HCT116 (cell line): ENCODE results near the gene KLHL22. TPM values are rescaled to one million over a fixed set of nuclear protein-coding genes. Genes with fewer than 3 reads are reported as not detected.

Source experiments
- ATAC-seq: fragments of 200-7000 bp; cut with Tn5 transposase; 2 replicates; pipeline ENCODE4 v1.9.1; 2020; ENCODE audit warnings: mild to moderate bottlenecking, moderate library complexity
- BruUV-seq: library from RNA; stranded (reverse); fragments of 400-500 nt; replicated peaks from 2 replicates; lab custom pipeline; 2021; lab: Mats Ljungman, UMichigan
- CTCF ChIA-PET: fragments of 300-600 bp; sonication (Branson Sonifier 250); formaldehyde crosslinking; loops from one replicate; lab custom pipeline; 2021; ENCODE audit warnings: antibody characterized with exemption; lab: Charles Lee
- POLR2A ChIA-PET: fragments of 300-600, 350-600 bp; sonication (Branson Sonifier 250); formaldehyde crosslinking; loops from one replicate; lab custom pipeline; 2021; ENCODE audit warnings: antibody characterized with exemption; lab: Charles Lee
- RAD21 ChIA-PET, 2 experiments: fragments of 300-600 bp; sonication (Branson Sonifier 250); formaldehyde crosslinking; loops; one replicate each; lab custom pipeline; 2023; ENCODE audit warnings: low total read pairs in 2 of 2; ENCODE audit not compliant: uncharacterized antibody in 2 of 2, unreplicated experiment in 2 of 2, low non-redundant PET in 1 of 2; lab: Charles Lee
- DNase-seq: peaks from one replicate; pipeline ENCODE4 v3.0.0-alpha.2; 2010; ENCODE audit warnings: low read depth, low spot score
- H2AFZ ChIP-seq: fragments of 200-600 bp; shearing (Covaris generic), sonication (generic); 2 replicates; pipeline ENCODE4 v1.6.1; 2017; ENCODE audit warnings: low read depth, mixed run types, mixed read lengths, antibody characterized with exemption, low read length; ENCODE audit not compliant: poor library complexity, severe bottlenecking
- H3K27ac ChIP-seq: 2 replicates; pipeline ENCODE4 v1.5.1; 2012; ENCODE audit warnings: low read depth, low read length
- H3K27me3 ChIP-seq: fragments of 200-600 bp; sonication (generic); 2 replicates; pipeline ENCODE4 v1.6.1; 2016; ENCODE audit warnings: mixed run types, low read length, mixed read lengths; ENCODE audit not compliant: insufficient read depth
- H3K36me3 ChIP-seq, 2 experiments: fragments of 200-500 bp in 1 of 2; fragments of 200-600 bp in 1 of 2; sonication (Bioruptor generic) in 1 of 2; sonication (generic) in 1 of 2; 2 replicates each; pipeline versions ENCODE4 v1.5.1 to v1.6.1; 2014 to 2016; ENCODE audit warnings: low read length in 2 of 2, inconsistent platforms in 1 of 2, mixed read lengths in 1 of 2, mixed run types in 1 of 2; ENCODE audit not compliant: insufficient read depth in 2 of 2, control insufficient read depth in 1 of 2
- H3K4me1 ChIP-seq, 2 experiments: fragments of 200-600 bp in 1 of 2; sonication (generic) in 1 of 2; 2 replicates each; pipeline versions ENCODE4 v1.5.1 to v1.6.1; 2012 to 2017; ENCODE audit warnings: low read length in 2 of 2, inconsistent platforms in 1 of 2, mild to moderate bottlenecking in 1 of 2, mixed read lengths in 1 of 2, mixed run types in 1 of 2, moderate library complexity in 1 of 2; ENCODE audit not compliant: insufficient read depth in 2 of 2, control insufficient read depth in 1 of 2
- H3K4me2 ChIP-seq: fragments of 200-600 bp; sonication (generic); 2 replicates; pipeline ENCODE4 v1.6.1; 2017; ENCODE audit warnings: mixed run types, low read length, mixed read lengths
- H3K4me3 ChIP-seq, 2 experiments: fragments of 200-600 bp in 1 of 2; sonication (generic) in 1 of 2; replicated peaks in 1 of 2; 2 replicates each; pipeline ENCODE4 v1.5.1; 2011 to 2016; ENCODE audit warnings: low read length in 2 of 2, control low read depth in 1 of 2, low read depth in 1 of 2, mild to moderate bottlenecking in 1 of 2, mixed read lengths in 1 of 2, mixed run types in 1 of 2
- H3K79me2 ChIP-seq: fragments of 200-600 bp; sonication (generic); 2 replicates; pipeline ENCODE4 v1.6.1; 2017; ENCODE audit warnings: mild to moderate bottlenecking, mixed run types, low read length, moderate library complexity, mixed read lengths; ENCODE audit not compliant: insufficient read depth
- H3K9ac ChIP-seq: fragments of 200-600 bp; sonication (generic); 2 replicates; pipeline ENCODE4 v1.6.1; 2016; ENCODE audit warnings: low read length, mixed read lengths
- H3K9me2 ChIP-seq: fragments of 200-600 bp; sonication (generic), shearing (Covaris generic); 2 replicates; pipeline ENCODE4 v1.6.1; 2017; ENCODE audit warnings: mixed run types, mild to moderate bottlenecking, moderate library complexity; ENCODE audit not compliant: insufficient read depth
- H3K9me3 ChIP-seq, 2 experiments: fragments of 200-500 bp in 1 of 2; fragments of 200-600 bp in 1 of 2; sonication (Bioruptor generic) in 1 of 2; sonication (generic) in 1 of 2; 2 replicates each; pipeline ENCODE4 v1.6.1; 2014 to 2017; ENCODE audit warnings: low read length in 2 of 2, mixed read lengths in 2 of 2, inconsistent platforms in 1 of 2, low read depth in 1 of 2, mild to moderate bottlenecking in 1 of 2, mixed run types in 1 of 2, moderate library complexity in 1 of 2; ENCODE audit not compliant: control insufficient read depth in 1 of 2, insufficient read depth in 1 of 2
- H4K20me1 ChIP-seq: fragments of 200-600 bp; sonication (generic), shearing (Covaris generic); 2 replicates; pipeline ENCODE4 v1.6.1; 2017; ENCODE audit warnings: mixed run types, mild to moderate bottlenecking, moderate library complexity; ENCODE audit not compliant: insufficient read depth
- CBX3 ChIP-seq: IDR thresholded peaks from 2 replicates; pipeline ENCODE4 v1.6.1; 2012; ENCODE audit warnings: low read depth
- CTCF ChIP-seq, 3 experiments: fragments of 200-600 bp in 1 of 3; sonication (generic) in 1 of 3; IDR thresholded peaks in 2 of 3; conservative IDR thresholded peaks in 1 of 3; 2 replicates each; pipeline ENCODE4 v1.5.1; 2012 to 2017; ENCODE audit warnings: low read depth in 2 of 3, low read length in 2 of 3, antibody characterized with exemption in 1 of 3, borderline replicate concordance in 1 of 3, control low read depth in 1 of 3, mild to moderate bottlenecking in 1 of 3, mixed read lengths in 1 of 3, mixed run types in 1 of 3, moderate library complexity in 1 of 3; ENCODE audit not compliant: insufficient read depth in 1 of 3
- EGR1 ChIP-seq: IDR thresholded peaks from 2 replicates; pipeline ENCODE4 v1.6.1; 2012; ENCODE audit warnings: low read depth
- EZH2 ChIP-seq: fragments of 200-600 bp; sonication (generic); IDR thresholded peaks from 2 replicates; pipeline ENCODE4 v1.6.1; 2017; ENCODE audit warnings: antibody characterized with exemption, mixed run types
- EZH2phosphoT487 ChIP-seq: fragments of 200-600 bp; IDR thresholded peaks from 2 replicates; pipeline ENCODE4 v1.6.1; 2018; ENCODE audit warnings: antibody characterized with exemption, borderline replicate concordance
- MAX ChIP-seq: IDR thresholded peaks from 2 replicates; pipeline ENCODE4 v1.6.1; 2012
- POLR2AphosphoS5 ChIP-seq: IDR thresholded peaks from 2 replicates; pipeline ENCODE4 v1.6.1; 2011; ENCODE audit warnings: mild to moderate bottlenecking, low read depth, low read length, moderate library complexity
- SIN3A ChIP-seq: IDR thresholded peaks from 2 replicates; pipeline ENCODE4 v1.6.1; 2012; ENCODE audit warnings: low read depth
- SRF ChIP-seq: IDR thresholded peaks from 2 replicates; pipeline ENCODE4 v1.6.1; 2012; ENCODE audit warnings: low read depth
- YY1 ChIP-seq: IDR thresholded peaks from 2 replicates; pipeline ENCODE4 v1.6.1; 2011; ENCODE audit warnings: low read length, low read depth, moderate library complexity, mild to moderate bottlenecking; ENCODE audit not compliant: insufficient replicate concordance; ENCODE audit errors: extremely low read depth
- intact Hi-C: fragments of 100-400 bp; cut with micrococcal nuclease; formaldehyde crosslinking; loops from 2 replicates; pipeline ENCODE4 v1.10.0; 2022
- total RNA-seq: library from RNA; stranded (reverse); gene quantifications from one replicate; pipeline ENCODE4 v1.2.1, GENCODE V29; 2021; ENCODE audit not compliant: unreplicated experiment

KLHL22 gene
- total RNA-seq, 1 experiment from 2014 or later = 16.4 TPM

- Histone ChIP-seq H3K36me3 (no peaks in the 10 kb centered on the region; a peak in 1 of 4 replicates), H2AFZ (no peak overlapping the region), H3K27me3 (no peaks in the 10 kb centered on the region), H4K20me1 (no peaks in the 10 kb centered on the region), H3K9ac (no peak overlapping the region), H3K9me2 (no peaks in the 10 kb centered on the region), H3K79me2 (no peaks in the 10 kb centered on the region), H3K9me3 (no peaks in the 10 kb centered on the region), H3K4me2 (no peak overlapping the region), H3K27ac (no peak overlapping the region), H3K4me3 (no peak overlapping the region), H3K4me1 (no peaks in the 10 kb centered on the region)
- ATAC-seq = no peak
- no peak for TF ChIP-seq EZH2phosphoT487
- no peak for TF ChIP-seq YY1
- no peak for TF ChIP-seq EGR1
- no peak for TF ChIP-seq POLR2AphosphoS5
- no peak for TF ChIP-seq CBX3
- CTCF ChIA-PET = no interaction called here
- intact Hi-C loops = no loop called here
- BruUV-seq = no TSS peak
- RAD21 ChIA-PET = no interaction called here
- POLR2A ChIA-PET = no interaction called here
- no peak for DNase-seq
Observed at GRCh38 chr22:20448630-20449029, 47.0 kb downstream of the KLHL22 start.

GRCh38 chr22:20446383-20446970 lies 49.1 kb downstream of the KLHL22 start:
- CTCF ChIA-PET = no interaction called here
- no peak for ATAC-seq
- Histone ChIP-seq H3K4me1 (no peaks in the 10 kb centered on the region), H3K9ac (no peak overlapping the region), H3K27me3 (no peaks in the 10 kb centered on the region), H2AFZ (no peak overlapping the region), H3K9me2 (no peaks in the 10 kb centered on the region), H3K4me2 (no peak overlapping the region), H3K9me3 (no peaks in the 10 kb centered on the region), H3K4me3 (no peak overlapping the region), H3K79me2 (no peaks in the 10 kb centered on the region), H3K27ac (no peak overlapping the region), H3K36me3 (no peaks in the 10 kb centered on the region; a peak in 1 of 4 replicates), H4K20me1 (no peaks in the 10 kb centered on the region)
- POLR2A ChIA-PET = no interaction called here
- intact Hi-C loops = no loop called here
- RAD21 ChIA-PET = no interaction called here
- no TSS peak for BruUV-seq
- DNase-seq = no peak
- no peak for TF ChIP-seq MAX
- no peak for TF ChIP-seq EZH2
- TF ChIP-seq CTCF (IDR thresholded peaks at IDR 0.05 in 2 of 3, conservative IDR thresholded peaks at IDR 0.05 in 1 of 3; ENCODE audit: borderline replicate concordance in 1 of 3, insufficient read depth in 1 of 3, low read depth in 2 of 3, low read length in 2 of 3) = no peak
- TF ChIP-seq EZH2phosphoT487 = no peak
- TF ChIP-seq SIN3A = no peak
- no peak for TF ChIP-seq YY1
- no peak for TF ChIP-seq POLR2AphosphoS5
- no peak for TF ChIP-seq SRF
